ENCODE data around the gene DTX1.
A peak's percentile ranks its signal among the peaks of the same experiment; 100 is the strongest.

DTX1 gene

DNA sequence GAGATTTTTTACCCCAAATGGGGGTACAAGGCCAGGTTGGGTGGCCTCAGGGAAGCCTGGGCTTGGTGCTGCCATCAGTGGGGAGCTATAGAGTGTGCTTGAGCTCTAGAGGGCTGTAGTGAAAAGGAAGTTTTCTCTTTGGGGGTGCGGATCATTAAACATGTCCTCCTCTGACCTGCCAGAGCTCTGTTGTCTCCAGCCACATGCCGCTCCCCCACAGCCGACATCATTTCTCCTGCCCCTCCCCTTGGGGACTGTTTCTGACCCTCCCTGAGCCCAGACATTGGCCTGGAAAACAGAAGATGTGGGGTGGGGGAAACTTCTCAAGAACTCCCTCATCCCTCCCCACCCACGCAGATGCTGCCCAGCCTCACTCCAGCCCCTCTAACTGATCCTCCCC lies 25.3 kb downstream of the DTX1 start:
- Histone ChIP-seq H3K36me3 (ENCODE audit: control insufficient read depth in 2 of 2, insufficient read depth in 1 of 2, low read length in 2 of 2) (no peaks in the 10 kb centered on the region), H3K4me3 (ENCODE audit: low read depth, low read length) (no peak overlapping the region), H3K4me1 (ENCODE audit: control insufficient read depth, insufficient read depth, low read length) (no peaks in the 10 kb centered on the region), H3K27ac (ENCODE audit: extremely low read depth, low read depth, low read length) (no peak overlapping the region), H3K9me3 (ENCODE audit: control insufficient read depth, insufficient read depth, low read depth, low read length) (no peaks in the 10 kb centered on the region)
- ChIA-PET CTCF (interaction anchor here (1.1 kb wide), 1 partner anchor 71 kb away, joined by 3 read pairs; no protein-coding TSS in a partner anchor), POLR2A (no interaction called here)
- TF ChIP-seq FEZF1 (tag by site-specific recombination; IDR thresholded peaks at IDR 0.05), result no peak
- TF ChIP-seq ZNF16 (tag by site-specific recombination; IDR thresholded peaks at IDR 0.05; ENCODE audit: low read depth), result peak; percentile 55; the same call in 1 of the 2 replicates

DNA sequence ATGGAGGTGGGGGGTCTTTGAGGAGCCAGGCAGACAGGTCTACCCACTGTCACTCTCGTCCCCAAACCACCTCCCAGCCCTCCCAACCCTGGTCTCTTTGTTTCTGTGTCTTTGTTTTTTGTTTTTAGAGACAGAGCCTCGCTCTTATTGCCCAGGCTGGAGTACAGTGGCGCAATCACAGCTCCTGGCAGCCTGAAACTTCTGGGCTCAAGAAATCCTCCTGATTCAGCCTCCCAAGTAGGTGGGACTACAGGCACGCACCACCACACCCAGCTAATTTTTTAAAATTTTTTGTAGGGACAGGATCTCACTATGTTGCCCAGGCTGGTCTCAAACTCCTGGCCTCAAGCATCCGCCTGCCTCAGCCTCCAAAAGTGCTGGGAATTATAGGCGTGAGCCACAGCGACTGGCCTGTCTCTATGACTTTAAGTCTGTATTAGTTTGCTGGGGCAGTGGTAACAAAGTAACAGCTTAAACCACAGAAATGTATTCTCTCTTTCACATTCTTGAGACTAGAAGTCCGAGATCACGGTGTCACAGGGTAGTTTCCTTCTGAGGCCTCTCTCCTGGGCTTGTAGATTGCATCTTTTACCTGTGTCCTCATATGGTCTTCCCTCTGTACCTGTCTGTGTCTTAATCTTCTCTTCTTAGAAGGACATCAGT lies 26.1 kb downstream of the DTX1 start:
- no peaks in the 10 kb centered on the region for H3K36me3 ChIP-seq (ENCODE audit: control insufficient read depth in 2 of 2, insufficient read depth in 1 of 2, low read length in 2 of 2)
- TF ChIP-seq EGR2 (tag by site-specific recombination; IDR thresholded peaks at IDR 0.05; ENCODE audit: low read depth) (no peak), REPIN1 (tag by site-specific recombination; IDR thresholded peaks at IDR 0.05; ENCODE audit: low read depth) (no peak), ZNF777 (tag by site-specific recombination; IDR thresholded peaks at IDR 0.05; ENCODE audit: borderline replicate concordance) (no peak), ZFP69B (tag by site-specific recombination; IDR thresholded peaks at IDR 0.05) (no peak)
- TF ChIP-seq, protein P1, sequence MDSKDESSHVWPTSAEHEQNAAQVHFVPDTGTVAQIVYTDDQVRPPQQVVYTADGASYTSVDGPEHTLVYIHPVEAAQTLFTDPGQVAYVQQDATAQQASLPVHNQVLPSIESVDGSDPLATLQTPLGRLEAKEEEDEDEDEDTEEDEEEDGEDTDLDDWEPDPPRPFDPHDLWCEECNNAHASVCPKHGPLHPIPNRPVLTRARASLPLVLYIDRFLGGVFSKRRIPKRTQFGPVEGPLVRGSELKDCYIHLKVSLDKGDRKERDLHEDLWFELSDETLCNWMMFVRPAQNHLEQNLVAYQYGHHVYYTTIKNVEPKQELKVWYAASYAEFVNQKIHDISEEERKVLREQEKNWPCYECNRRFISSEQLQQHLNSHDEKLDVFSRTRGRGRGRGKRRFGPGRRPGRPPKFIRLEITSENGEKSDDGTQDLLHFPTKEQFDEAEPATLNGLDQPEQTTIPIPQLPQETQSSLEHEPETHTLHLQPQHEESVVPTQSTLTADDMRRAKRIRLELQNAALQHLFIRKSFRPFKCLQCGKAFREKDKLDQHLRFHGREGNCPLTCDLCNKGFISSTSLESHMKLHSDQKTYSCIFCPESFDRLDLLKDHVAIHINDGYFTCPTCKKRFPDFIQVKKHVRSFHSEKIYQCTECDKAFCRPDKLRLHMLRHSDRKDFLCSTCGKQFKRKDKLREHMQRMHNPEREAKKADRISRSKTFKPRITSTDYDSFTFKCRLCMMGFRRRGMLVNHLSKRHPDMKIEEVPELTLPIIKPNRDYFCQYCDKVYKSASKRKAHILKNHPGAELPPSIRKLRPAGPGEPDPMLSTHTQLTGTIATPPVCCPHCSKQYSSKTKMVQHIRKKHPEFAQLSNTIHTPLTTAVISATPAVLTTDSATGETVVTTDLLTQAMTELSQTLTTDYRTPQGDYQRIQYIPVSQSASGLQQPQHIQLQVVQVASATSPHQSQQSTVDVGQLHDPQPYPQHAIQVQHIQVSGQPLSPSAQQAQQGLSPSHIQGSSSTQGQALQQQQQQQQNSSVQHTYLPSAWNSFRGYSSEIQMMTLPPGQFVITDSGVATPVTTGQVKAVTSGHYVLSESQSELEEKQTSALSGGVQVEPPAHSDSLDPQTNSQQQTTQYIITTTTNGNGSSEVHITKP (tag by site-specific recombination; IDR thresholded peaks at IDR 0.05), result no peak
- TF ChIP-seq, protein P2, sequence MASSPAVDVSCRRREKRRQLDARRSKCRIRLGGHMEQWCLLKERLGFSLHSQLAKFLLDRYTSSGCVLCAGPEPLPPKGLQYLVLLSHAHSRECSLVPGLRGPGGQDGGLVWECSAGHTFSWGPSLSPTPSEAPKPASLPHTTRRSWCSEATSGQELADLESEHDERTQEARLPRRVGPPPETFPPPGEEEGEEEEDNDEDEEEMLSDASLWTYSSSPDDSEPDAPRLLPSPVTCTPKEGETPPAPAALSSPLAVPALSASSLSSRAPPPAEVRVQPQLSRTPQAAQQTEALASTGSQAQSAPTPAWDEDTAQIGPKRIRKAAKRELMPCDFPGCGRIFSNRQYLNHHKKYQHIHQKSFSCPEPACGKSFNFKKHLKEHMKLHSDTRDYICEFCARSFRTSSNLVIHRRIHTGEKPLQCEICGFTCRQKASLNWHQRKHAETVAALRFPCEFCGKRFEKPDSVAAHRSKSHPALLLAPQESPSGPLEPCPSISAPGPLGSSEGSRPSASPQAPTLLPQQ (tag by site-specific recombination; IDR thresholded peaks at IDR 0.05), result no peak
- TF ChIP-seq, protein P3, sequence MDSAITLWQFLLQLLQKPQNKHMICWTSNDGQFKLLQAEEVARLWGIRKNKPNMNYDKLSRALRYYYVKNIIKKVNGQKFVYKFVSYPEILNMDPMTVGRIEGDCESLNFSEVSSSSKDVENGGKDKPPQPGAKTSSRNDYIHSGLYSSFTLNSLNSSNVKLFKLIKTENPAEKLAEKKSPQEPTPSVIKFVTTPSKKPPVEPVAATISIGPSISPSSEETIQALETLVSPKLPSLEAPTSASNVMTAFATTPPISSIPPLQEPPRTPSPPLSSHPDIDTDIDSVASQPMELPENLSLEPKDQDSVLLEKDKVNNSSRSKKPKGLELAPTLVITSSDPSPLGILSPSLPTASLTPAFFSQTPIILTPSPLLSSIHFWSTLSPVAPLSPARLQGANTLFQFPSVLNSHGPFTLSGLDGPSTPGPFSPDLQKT (IDR thresholded peaks at IDR 0.05; ENCODE audit: borderline replicate concordance, low read depth, low read length), result no peak
- H3K9me3 ChIP-seq (ENCODE audit: control insufficient read depth, insufficient read depth, low read depth, low read length), result no peaks in the 10 kb centered on the region
- no peak overlapping the region for H3K27ac ChIP-seq (ENCODE audit: extremely low read depth, low read depth, low read length)
- H3K4me1 ChIP-seq (ENCODE audit: control insufficient read depth, insufficient read depth, low read length), result no peaks in the 10 kb centered on the region
- ChIA-PET CTCF (no interaction called here), POLR2A (no interaction called here)
- H3K4me3 ChIP-seq (ENCODE audit: low read depth, low read length), result no peak overlapping the region

DNA sequence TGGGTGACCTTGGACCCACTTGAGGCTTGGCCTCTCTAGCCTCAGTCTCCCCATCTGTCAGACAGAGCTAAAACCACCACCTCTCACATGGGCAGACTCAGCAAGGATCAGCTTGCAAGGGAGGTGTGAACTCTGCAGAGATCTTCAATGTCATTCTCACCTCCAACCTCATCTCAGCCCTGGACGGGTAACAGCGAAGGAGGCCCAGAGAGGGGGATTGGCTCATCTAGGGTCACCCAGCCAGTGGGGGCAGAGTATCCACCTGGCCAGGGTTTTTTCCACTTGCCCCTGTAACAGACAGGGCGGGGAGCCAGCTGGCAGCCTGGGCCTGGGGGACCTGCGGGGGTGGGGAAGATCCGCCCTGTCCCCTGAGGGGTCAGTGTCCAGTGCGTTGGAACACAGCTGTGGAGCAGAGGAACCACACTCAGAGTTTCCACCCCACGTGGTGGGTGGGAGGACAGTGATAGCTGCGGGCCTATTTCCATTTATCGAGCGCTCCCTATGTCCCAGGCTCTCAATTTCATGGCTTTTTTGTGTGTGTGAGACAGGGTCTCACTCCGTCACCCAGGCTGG lies 27.4 kb downstream of the DTX1 start:
- no peaks in the 10 kb centered on the region for H3K9me3 ChIP-seq (ENCODE audit: control insufficient read depth, insufficient read depth, low read depth, low read length)
- ChIA-PET CTCF (interaction anchor here (0.6 kb wide), 1 partner anchor 8 kb away, joined by 3 read pairs; no protein-coding TSS in a partner anchor), POLR2A (no interaction called here)
- no peaks in the 10 kb centered on the region for H3K4me1 ChIP-seq (ENCODE audit: control insufficient read depth, insufficient read depth, low read length)
- H3K36me3 ChIP-seq (ENCODE audit: control insufficient read depth in 2 of 2, insufficient read depth in 1 of 2, low read length in 2 of 2), result no peaks in the 10 kb centered on the region
- no peak overlapping the region for H3K4me3 ChIP-seq (ENCODE audit: low read depth, low read length)
- no peak for TF ChIP-seq ZNF548 (tag by site-specific recombination; IDR thresholded peaks at IDR 0.05)
- no peak overlapping the region for H3K27ac ChIP-seq (ENCODE audit: extremely low read depth, low read depth, low read length)

All from HEK293 (cell line).